KBM-7 (cell line): Measurements from ENCODE around the gene UNC5A.
A peak's percentile ranks its signal among the peaks of the same experiment; 100 is the strongest.

Experiments
- DNase-seq: peaks from one replicate; pipeline ENCODE4 v3.0.0-alpha.2; 2015
- in situ Hi-C: fragments of 300-500 bp; cut with MboI; formaldehyde crosslinking; loops from 2 replicates; pipeline ENCODE4 v1.14.3; 2020; ENCODE audit warnings: low sequenced_read_pairs, low pct_unique_long_range_greater_than_20kb, mixed read lengths

UNC5A gene

DNA sequence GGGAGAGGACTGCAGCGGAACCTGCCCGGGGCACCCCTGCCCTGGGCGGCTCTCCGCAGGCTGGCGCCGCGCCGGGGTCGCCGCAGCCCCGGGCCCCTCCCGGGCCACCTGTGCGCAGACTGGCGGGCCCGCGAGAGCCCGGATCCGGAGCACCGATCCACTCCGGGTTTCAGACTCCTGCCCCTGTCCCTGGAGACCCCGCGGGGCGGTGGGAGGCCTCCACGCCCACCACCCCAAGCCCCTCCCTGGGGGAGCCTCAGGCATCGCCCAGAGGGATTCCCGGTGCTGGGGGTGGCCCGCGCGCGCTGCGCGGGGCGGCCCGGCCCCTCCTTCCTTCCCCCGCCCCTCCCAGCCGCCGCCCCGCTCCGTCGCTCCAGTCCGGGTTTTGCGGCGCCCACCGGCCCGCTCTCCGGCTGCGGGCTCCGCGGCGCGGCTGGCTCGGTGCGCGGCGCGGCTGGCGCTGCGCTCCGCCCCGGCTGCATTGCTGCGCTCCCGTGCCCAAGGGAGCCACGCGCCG is at the start of gene UNC5A:
Gene UNC5A (plus strand): TSS at position 479 of the 517 bp plus-strand sequence. CDS start 192 bp downstream, outside the sequence.
- in situ Hi-C loops = no loop called here
- DNase-seq = peak; percentile 49

DNA sequence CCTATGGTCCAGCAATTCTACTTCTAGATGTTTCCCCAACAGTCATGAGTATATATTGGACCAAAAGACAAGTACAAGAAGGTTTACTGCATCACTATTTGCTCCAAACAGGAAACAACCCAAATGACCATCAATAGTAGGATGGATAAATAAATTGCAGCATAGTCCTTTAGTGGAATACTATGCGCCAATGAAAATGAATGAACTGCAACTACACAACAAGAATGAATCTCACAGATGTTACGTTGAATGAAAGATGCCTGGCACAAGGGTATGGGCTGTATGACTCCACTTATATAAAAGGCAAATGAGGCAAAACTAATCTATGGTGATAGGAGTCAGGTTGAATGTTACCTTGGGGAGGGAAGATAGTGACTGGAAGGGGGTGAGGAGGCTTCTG is 48.6 kb upstream of the UNC5A start:
- in situ Hi-C loops = no loop called here
- no peak for DNase-seq

DNA sequence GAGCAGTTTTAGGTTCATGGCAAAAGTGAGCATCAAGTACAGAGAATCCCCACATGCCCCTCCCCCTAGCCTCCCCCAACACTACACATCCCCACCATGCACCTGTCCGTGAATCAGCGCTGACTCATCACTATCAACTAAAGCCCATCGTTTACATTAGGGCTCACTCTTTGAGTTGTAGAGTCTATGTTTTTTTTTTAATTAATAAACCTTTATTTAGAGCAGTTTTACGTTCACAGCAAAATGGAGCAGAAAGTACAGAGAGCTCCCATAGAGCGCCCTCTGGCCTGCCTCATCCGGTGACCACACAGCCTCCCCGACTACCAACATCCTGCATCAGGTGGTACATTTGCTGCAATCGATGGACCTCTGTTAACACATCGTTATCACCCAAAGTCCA is 47.9 kb upstream of the UNC5A start:
- no peak for DNase-seq
- in situ Hi-C loops = no loop called here

DNA sequence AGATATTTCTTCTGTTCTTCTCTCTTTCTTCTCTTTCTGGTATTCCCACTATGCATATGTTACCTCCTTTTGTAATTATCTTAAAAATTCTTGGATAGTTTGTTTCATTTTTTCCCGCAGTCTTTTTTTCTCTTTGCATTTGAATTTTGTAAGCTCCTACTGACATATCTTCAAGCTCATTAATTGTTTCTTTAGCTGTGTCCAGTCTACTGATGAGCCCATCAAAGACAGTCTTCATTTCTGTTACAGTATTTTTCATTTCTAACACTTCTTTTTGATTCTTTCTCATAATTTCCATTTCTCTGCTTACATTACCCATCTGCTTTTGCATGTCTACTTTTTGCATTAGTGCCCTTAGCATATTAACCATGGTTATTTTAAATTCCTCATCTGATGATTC is 44.7 kb upstream of the UNC5A start:
- in situ Hi-C loops = no loop called here
- DNase-seq = no peak

DNA sequence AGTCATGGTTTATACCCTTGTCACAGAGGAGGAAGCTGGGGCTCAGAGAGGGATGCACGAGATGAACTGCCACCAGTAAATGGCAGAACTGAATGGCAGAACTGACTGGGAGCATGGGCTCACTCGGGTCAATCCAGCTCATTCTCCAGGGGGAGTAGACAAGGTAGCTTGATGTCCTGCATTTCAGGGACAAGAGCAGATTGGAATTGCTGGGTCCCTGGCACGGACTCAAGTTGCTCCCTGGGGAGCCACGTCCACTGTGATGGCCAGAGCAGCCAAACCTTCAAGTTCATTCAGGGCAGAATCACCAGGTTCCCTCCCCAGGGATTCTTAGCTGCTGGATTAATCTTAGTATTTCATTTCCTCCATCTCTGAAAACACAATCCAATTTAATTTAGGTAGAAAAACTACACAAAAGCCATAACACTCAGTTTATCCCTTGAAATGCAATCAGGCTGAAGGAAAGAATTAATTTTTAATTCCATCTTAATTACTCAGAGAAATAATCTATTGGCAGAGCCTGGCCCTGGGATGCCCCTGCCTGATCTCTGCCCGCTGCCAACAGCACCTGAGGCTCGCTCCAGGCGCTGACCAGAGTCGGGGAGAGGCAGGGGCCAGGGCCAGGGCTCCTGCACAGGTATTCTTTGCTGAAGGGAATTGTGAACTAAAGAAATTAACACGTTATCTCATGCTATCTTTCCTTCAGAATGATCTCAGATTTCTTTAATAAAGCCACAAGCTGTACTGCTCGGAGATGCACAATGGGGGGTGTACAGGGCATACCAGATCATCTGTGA is 42.0 kb upstream of the UNC5A start:
- in situ Hi-C loops = no loop called here
- DNase-seq = no peak

DNA sequence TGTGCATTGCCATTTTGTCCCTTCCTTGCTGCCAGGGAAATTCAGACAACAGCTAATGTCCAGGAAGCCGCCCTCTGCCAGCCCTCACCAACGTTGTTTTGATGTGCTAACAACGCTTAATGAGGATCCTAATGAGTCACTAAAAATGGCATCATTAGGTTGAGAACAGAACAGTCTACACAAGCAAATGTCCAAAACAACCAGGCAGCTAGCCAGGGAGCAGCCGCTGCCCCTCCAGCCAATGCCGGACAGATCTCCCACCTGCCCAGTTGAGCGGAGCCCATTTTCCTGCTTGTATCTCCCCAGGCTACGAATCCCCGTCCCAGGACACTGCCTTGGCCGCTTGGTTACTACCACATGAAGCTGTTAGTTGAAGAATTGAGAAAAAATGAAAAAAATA is 40.4 kb upstream of the UNC5A start:
- DNase-seq = no peak
- in situ Hi-C loops = no loop called here

DNA sequence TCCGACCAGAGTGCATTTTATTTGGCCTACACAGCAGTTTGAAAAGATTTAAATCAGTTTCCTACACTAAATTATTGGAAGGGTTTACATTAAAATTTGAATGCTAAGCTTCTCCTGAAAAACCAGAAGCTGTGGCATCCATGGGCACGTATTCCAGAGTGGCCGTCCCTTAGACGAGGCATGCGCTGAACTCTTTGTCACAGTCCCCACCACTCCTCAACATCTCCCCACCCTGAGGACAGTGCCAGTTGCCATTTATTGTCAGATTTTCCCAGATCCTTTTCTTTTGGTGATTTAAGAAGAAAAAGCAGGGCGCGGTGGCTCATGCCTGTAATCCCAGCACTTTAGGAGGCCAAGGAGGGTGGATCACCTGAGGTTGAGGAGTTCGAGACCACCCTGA is 39.9 kb upstream of the UNC5A start:
- DNase-seq = no peak
- in situ Hi-C loops = no loop called here

DNA sequence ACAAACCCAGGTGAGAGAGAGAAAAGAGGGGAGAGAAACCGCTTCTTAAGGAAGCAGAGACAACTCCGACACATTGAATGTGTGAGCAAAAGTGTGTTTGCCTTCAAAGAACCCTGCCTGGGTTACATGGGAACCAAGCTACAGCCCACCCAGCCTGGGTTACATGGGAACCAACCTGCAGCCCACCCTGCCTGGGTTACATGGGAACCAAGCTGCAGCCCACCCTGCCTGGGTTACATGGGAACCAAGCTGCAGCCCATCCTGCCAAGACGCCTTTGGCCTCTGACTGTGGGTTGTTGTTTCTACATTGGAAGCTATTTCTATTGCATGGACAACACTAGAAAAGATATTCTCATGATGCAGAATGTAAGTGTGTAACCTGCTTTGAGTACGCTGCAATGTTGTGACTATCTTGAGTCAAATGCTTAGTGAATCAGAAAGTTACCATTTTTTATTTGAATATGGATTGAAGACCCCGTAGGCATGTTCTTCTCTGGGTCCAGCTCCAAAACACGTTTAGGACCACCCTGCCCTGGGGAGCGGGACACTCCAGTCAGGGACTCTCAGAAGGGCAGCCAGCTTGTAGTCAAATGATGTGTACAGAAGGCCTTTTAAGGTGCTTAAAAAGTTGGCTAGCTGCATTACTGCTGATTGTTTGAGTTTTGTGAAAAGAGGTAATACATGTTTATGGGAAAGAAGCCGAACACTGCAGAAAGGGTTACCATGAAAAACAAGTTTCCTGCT is 39.1 kb upstream of the UNC5A start:
- in situ Hi-C loops = no loop called here
- no peak for DNase-seq

DNA sequence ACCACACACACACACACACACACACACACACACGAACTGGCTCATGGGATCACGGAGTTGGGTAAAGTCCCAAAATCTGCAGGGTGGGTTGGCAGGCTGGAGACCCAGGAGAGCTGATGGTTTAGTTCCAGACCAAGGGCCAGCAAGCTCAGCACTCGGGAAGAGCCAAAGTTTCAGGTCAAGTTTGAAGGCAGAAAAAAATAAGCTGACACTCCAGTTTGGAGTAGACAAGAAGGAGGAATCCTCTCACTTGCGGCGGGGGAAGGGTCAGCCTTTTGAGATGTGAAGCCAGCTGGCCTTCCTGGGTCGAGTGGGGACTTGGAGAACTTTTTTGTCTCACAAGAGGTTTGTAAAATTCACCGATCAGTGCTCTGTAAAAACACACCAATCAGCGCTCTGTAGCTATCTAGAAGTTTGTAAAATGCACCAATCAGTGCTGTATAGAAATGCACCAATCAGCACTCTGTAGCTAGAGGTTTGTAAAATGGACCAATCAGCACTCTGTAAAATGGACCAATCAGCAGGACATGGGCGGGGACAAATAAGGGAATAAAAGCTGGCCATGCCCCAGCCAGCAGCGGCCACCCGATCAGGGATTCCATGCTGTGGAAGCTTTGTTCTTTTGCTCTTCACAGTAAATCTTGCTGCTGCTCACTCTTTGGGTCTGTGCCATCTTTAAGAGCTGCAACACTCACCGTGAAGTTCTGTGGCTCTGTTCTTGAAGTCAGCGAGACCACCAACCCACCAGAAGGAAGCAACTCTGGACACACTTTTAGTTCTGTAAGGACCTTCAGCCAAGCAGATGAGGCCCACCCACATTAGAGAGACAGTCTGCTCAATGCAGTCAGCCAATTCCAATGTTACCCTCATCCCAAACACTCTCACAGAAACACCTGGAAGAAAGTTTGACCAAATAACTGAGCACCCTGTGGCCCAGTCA is 37.8 kb upstream of the UNC5A start:
- DNase-seq = no peak

DNA sequence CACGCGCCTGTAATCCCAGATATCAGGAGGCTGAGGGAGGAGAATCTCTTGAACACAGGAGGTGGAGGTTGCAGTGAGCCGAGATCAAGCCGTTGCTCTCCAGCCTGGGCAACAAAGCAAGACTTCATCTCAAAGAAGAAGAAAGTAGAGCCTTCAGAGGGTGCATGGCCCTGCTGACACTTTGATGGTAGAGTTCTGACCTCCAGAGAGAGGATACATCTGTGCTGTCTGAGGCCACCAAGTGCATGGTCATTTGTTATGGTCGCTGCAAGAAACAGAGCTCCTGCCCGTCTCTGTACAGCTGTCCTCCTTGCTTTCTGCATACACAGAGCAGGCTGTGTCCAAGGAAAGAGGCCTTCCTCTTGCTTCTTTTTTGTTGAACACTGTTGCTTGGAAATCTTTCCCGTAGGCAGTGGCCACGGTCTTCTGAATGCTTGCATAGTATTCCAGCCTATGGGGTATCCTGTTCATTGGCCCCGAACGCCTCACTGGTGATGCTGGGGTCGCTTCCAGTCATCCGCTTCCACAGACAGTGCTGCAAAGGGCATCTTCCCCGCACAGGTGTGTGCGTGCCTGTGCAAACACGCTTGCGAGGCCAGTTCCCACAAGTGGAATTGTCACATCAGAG is 36.8 kb upstream of the UNC5A start:
- no peak for DNase-seq
- in situ Hi-C loops = no loop called here

More for the DNA sequence above, 37.8 kb upstream of the UNC5A start:
- in situ Hi-C loops = no loop called here

DNA sequence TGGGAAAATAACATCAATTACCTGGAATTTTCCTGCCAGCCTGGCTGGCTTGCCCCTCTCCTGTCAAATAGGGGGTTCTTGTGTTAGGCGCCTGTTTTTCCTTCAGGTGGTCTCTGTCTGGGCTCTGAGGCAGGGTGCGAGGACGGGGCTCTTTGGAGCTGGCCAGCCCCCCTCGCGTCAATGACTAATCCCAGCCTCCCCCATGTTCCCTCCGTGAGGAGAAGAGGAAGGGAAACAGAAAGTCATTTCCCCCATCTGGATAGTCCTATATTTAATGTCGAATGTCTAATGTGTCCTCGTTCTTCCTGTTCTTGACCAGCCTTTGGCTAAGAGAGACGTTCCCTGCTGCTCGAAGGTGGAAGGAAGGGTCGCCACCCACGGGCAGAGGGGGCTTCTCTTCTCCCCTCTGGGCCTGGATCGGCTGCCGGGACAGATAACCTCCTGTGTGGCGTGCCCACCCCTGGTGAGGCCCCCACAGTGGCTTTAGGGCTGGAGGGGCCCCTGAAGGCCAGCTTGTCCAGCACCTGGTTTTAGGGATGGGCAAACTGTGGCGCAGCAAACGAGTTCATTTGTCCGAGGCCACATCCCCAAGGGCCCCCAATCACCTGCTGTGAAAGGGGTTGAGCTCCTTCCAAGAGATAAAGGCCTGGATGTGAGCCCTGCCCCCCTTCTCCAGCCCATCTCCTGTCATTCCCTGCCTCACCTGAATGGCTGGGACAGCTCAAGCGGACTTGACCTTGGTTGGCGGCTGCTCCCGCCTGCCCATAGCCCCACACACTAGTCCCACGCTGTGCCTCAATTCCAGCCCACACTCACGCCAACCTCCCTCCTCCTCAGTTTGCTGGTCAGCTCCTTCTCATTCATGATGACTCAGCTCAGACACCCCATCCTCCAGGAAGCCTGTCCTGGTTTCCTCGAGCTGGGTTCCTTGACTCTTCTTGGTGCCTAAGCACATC is 35.9 kb upstream of the UNC5A start:
- no peak for DNase-seq
- in situ Hi-C loops = no loop called here

DNA sequence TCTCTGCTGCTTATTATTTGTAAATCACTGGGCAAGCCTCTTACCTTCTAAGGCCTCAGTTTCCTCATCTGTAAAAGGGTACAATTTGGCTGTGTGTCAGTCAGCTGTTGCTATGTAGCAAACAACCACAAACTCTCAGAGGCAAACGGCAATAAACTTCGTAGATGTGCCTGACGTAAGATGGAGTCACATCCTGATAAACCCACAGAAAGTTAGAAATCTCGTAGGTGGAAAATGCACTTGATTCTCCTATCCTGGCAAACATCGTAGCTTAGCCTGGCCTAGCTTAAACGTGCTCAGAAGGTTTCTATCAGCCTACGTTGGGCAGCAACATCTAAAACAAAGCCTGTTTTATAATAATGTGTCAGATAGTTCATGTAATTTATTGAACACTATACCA is 35.0 kb upstream of the UNC5A start:
- DNase-seq = no peak
- in situ Hi-C loops = no loop called here

DNA sequence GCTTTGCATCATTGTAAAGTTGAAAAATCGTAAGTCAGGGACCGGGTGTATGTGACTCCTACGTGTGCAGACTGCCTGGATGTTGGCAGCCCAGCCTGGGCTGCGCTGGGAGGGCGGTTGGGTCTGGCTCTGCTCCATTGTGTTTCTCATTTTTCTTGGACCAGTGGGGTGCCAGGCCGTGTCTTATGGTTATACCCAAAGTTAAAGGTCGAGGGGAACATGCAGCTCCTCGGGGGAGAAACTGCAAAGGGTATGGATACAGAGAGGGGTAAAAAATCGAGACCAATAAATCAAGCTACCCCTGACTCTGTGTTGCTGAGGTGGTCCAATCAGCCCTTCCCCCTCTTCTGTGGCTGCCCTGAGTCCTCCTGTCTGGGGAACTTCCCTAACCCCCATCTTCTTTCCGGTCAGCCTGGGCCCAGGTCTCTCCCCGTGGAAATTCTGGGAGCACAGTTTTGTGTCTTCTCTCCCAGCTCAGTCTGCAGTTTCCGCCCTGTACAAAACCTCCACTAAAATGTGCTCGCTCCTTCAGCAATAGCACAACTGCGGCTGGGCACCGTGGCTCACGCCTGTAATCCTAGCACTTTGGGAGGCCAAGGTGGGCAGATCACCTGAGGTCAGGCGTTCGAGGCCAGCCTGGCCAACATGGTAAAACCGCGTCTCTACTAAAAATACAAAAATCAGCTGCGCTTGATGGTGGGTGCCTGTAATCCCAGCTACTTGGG is 34.1 kb upstream of the UNC5A start:
- no peak for DNase-seq
- in situ Hi-C loops = no loop called here

DNA sequence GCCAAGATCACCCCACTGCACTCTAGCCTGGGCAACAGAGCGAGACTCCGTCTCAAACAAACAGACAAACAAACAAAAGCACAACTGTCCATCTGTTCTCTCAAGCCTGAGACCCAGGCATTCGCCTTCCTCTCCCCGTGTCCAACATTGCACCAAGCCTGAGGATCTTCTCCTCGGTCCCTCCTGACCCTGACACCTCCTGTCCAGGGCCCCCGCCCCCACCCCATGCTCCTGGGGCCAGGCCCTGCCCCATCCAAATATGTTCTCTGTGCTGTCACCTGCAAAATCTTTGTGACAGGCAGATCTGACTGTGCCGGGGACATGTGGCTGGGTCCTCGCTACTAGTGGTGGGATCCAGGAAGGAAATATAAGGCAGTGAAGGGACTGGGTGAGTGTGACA is 33.4 kb upstream of the UNC5A start:
- DNase-seq = no peak
- in situ Hi-C loops = no loop called here

DNA sequence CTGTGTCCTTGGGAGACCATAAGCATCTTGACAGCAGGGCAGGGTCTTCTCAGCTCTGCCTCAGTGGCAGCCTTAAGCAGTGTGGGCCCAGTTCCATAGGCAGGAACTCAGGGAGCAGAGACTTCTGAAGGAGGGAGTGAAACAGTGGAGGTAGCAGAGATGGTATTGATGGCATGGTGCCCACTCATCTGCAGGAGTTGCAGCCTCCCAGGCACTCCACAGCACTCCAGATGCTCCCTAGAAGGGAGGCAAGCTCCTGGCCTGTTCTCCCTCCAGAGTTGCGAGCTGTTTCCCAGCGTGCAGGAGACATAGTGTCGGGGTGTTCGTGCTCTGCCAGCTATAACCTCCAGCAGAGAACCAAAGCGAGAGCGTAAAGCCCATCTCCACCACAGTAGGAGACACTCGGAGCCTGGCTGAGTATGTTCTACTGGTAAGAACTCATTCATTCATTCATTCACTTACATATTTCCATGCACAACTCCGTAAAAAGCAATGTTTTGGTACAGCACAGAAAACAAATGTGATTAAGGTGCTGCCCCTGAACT is 31.4 kb upstream of the UNC5A start:
- in situ Hi-C loops = no loop called here
- DNase-seq = no peak

DNA sequence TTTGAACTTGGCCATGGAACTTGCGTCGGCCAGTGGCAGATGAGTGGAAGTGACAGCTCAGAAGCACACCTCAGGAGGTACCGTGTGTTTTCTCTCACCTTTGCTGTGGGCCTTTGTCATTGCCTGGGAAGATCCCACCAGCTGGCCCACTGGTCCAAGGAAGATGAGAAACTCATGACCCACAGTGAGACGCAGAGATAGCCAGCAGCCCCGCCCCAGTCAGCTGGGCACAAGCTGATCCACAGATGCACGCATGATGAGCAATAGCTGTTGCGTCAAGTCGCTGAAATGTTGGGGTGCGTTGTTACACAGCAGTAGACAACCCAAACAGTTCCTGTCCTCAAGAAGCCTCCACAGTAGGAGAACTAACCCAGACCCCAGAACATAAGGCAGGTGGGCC is 30.8 kb upstream of the UNC5A start:
- no peak for DNase-seq
- in situ Hi-C loops = no loop called here
